Amniotic stem cell (primary cell): ENCODE data around the gene QRICH2.
"Not testable (repeated sequence)": the region's sequence is repeated elsewhere in the genome, so short reads cannot be mapped to it uniquely, and the experiment has no call there.

Experiments
- DNase-seq: peaks from one replicate; lab custom pipeline; 2025; lab: John Stamatoyannopoulos, UW

The QRICH2 gene

GRCh38 chr17:76307966-76308338 lies at the start of gene QRICH2:
TSS of gene QRICH2 (minus strand) at chr17:76308276. CDS start at chr17:76307998, 278 bp downstream.
- no peak for DNase-seq

GRCh38 chr17:76357597-76358158 lies 49.6 kb upstream of the QRICH2 start:
- DNase-seq, result no peak

GRCh38 chr17:76356803-76357456 lies 48.9 kb upstream of the QRICH2 start:
- no peak for DNase-seq

- DNase-seq, result no peak
These were observed 46.8 kb upstream of the QRICH2 start for GRCh38 chr17:76354747-76355310.

- no peak for DNase-seq
These were observed 46.2 kb upstream of the QRICH2 start for GRCh38 chr17:76354317-76354729.

- DNase-seq, result peak; percentile 50
These were observed 45.7 kb upstream of the QRICH2 start, which contains the start of gene PRPSAP1 for GRCh38 chr17:76353599-76354316. TSS of gene PRPSAP1 (minus strand) at chr17:76353916. CDS start at chr17:76353703, 213 bp downstream.

- no peak for DNase-seq
These were observed 45.0 kb upstream of the QRICH2 start for GRCh38 chr17:76353004-76353598.

GRCh38 chr17:76351526-76352071 lies 43.5 kb upstream of the QRICH2 start:
- DNase-seq, result no peak

GRCh38 chr17:76350463-76350862 lies 42.4 kb upstream of the QRICH2 start:
- DNase-seq, result no peak

- not testable (repeated sequence) for DNase-seq
These were observed 38.9 kb upstream of the QRICH2 start for GRCh38 chr17:76346936-76347335.

- no peak for DNase-seq
These were observed 37.4 kb upstream of the QRICH2 start for GRCh38 chr17:76345377-76345974.

- DNase-seq, result no peak
These were observed 35.0 kb upstream of the QRICH2 start for GRCh38 chr17:76343106-76343505.

GRCh38 chr17:76341301-76341700 lies 33.2 kb upstream of the QRICH2 start:
- DNase-seq, result no peak

GRCh38 chr17:76337413-76337777 lies 29.3 kb upstream of the QRICH2 start:
- DNase-seq, result no peak

- no peak for DNase-seq
These were observed 28.8 kb upstream of the QRICH2 start for GRCh38 chr17:76336756-76337412.

- DNase-seq, result no peak
These were observed 27.8 kb upstream of the QRICH2 start for GRCh38 chr17:76335716-76336381.

- DNase-seq, result no peak
These were observed 25.8 kb upstream of the QRICH2 start for GRCh38 chr17:76333673-76334505.

GRCh38 chr17:76331083-76331482 lies 23.0 kb upstream of the QRICH2 start:
- no peak for DNase-seq

GRCh38 chr17:76329664-76330063 lies 21.6 kb upstream of the QRICH2 start:
- DNase-seq, result no peak

- DNase-seq, result no peak
These were observed 19.6 kb upstream of the QRICH2 start for GRCh38 chr17:76327696-76328095.
